Prostate gland (tissue), 2 donors: Measurements from ENCODE around the gene ADD2.

Experiments
- CTCF ChIP-seq, 4 experiments: fragments of 200-600 bp in 2 of 4; fragments of 450-650 bp in 2 of 4; sonication (generic) in 2 of 4; IDR thresholded peaks; 1 replicate in 3 of 4; 2 replicates in 1 of 4; pipeline ENCODE4 v1.5.1; 2016 to 2019; ENCODE audit warnings: antibody characterized with exemption in 4 of 4, mild to moderate bottlenecking in 2 of 4, moderate library complexity in 2 of 4
- POLR2A ChIP-seq: fragments of 450-650 bp; IDR thresholded peaks from one replicate; pipeline ENCODE4 v1.6.1; 2016; ENCODE audit warnings: antibody characterized with exemption, mild to moderate bottlenecking

- TF ChIP-seq POLR2A (no peak), CTCF (IDR thresholded peaks at IDR 0.05) (no peak)
These were observed 121.6 kb downstream of the ADD2 start for GRCh38 chr2:70646420-70646818.
